DLD1 (cell line): ENCODE results near the gene SEC24A.
"Not testable (repeated sequence)": the region's sequence is repeated elsewhere in the genome, so short reads cannot be mapped to it uniquely, and the experiment has no call there.

Experiments
- in situ Hi-C: cut with HindIII; loops from 2 replicates; pipeline ENCODE4 v1.10.0; 2017; ENCODE audit warnings: low sequenced_read_pairs

SEC24A gene

DNA sequence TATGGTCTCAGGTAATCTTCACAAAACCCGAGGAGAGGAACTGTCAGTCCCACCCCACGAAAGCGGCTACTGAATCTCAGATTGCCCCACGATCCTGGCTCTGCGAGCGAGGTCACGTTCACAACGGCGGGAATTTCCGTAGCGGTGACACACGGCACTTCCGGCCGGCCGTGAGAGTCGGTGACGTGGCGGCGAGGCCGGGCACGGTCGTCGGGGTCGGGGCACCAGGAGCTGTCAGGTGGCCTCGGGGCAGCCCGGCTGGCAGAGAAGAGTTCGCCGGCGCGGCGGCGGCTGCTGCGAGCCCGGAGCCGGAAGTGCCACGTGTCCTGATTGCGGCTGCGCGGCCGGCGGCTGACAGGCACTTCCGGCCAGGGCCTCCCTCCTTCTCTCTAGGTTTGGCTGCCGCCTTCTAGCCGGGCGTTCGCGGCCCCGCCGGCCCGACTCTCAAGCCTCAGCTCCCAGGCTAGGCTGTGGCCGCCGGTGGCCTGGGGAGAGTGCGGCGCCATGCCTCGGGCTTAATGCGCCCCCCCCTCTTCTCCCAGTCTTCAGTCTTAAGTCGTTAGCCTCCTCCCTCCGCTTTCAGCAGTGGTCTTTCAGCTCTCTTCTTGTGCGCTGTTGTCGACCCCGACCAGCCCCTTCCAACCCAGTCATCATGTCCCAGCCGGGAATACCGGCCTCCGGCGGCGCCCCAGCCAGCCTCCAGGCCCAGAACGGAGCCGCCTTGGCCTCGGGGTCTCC is at the start of gene SEC24A:
SEC24A (plus strand) TSS at position 361 of the 738 bp plus-strand sequence; CDS start at position 653, 292 bp downstream.
- in situ Hi-C loops: no loop called here

DNA sequence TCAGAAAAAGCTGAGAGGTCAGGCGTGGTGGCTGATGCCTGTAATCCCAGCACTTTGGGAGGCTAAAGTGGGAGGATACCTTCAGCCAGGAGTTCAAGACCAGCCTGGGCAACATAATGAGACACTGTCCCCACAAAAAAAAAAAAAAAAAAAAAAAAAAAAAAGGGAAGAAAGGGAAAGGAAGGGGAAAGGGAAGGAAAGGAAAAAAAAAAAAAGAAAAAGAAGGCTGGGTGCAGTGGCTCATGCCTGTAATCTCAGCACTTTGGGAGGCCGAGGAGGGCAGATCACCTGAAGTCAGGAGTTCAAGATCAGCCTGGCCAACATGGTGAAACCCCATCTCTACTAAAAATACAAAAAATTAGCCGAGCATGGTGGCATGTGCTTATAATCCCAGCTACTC is 48.8 kb upstream of the SEC24A start:
- in situ Hi-C loops: not testable (repeated sequence)

DNA sequence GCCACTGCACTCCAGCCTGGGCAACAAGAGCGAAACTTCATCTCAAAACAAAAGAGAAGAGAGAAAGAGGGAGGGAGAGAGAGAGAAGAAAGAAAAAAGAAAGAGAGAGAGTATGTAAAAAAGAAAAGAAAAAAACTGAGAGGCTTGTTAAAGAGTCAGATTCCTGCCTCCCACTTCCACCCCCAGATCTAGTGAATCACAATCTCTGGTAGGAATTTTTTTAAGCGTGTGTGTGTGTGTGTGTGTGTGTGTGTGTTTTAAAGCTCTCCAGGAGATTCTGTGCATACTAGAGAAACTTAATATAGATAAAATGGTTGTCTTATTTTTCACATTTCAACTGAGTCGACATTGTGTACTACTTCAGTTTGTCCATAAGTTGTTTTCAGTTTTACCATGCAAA is 48.0 kb upstream of the SEC24A start:
- in situ Hi-C loops: no loop called here

DNA sequence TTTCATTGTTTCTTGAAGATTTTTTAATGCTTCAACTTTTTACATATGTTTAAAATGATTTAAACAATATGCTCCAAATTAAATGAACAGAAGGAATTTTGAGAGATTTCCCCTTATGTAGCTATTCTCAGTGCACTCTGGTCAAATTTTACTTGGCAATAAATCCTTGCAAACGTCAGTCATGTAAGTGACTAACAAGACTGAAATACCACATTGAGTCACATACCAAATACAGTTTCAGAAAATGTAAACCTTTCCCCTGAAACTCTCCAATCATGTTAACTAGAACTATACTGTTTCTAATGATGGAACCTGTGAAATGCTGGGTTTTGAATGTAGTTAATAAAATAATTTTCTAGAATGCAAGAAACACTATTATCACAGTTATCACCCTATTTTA is 45.5 kb upstream of the SEC24A start:
- in situ Hi-C loops: no loop called here

DNA sequence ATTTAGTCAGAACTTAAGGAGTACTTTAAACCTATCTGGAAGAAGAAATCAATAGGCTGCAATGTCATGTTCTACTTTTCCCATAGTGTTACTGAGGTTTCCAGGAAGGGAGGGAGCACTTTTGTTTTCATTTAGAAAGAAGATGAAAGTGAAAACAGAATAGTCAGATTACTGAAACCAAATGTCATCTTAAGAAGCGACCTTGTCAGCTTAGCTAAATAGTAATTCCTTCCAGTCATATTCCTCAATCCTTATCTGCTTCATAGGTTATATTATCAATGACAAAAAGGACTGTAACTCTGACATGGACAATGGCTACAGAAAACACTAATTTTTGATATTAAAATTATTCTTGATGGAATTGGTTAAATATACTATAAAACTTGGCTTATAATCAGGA is 43.7 kb upstream of the SEC24A start:
- in situ Hi-C loops: no loop called here

DNA sequence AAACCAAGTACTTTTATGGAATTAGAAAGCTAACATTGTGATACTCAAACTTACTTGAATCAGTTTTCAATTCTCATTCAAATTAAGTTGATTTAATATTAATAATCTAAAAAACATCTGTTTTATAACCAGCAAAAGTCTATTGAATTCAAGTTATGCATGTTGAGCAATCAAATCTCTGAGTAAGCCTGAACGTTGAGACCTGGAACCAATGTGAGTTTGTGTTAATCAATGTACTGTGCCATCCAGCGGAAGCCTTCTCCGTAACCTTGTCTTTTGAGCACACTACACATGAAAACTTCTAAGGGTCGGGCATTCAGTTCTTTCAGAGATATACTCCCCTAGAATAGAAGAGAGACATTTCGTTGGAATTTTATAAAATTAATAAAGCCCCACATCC is 41.9 kb upstream of the SEC24A start:
- in situ Hi-C loops: no loop called here

DNA sequence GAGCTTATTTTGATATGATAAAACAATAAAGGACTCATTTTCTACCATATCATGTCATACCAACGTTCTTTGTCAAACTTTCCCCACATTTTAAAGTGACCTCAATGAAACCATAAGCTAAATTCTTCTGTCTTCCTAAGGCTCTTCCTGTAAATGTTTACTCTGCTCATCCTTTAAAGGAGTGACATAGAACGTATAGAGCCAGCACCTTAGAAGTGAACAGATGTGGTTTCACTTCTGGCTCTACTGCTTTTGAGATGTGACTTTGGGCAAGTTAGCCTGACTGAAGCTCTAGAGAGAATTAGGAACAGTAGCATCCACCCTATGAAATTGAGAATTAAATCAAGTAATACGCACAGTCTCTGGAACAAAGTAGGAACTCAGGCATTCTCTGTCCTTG is 40.0 kb upstream of the SEC24A start:
- in situ Hi-C loops: no loop called here

DNA sequence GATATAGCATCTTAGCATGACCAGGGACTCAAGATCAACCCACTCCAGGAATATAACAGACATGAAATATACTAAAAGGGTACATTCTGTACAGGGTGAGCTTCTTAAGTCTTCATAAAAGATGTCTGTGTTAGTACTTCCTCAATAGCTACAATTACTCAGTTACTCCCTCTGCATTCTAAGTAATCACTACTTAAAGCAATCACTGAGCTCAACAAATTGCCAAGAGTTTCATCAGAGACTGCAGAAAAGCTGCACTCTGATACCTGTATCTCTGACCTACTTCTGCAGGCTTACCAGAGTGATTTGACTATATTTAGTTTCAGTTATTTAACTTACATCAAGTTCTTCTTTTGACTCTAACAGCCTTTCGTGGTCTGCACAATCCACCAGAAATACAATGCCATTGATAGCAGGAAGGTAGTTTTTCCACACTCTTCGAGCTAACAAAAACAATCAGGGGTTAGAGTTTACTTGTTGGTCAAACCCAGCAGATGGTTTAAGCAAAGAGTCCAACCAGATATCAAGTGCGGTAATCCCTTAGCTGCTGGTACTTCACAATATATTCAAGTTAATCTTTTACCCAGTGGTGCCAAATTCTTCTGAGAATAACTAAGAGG is 39.2 kb upstream of the SEC24A start:
- in situ Hi-C loops: no loop called here

DNA sequence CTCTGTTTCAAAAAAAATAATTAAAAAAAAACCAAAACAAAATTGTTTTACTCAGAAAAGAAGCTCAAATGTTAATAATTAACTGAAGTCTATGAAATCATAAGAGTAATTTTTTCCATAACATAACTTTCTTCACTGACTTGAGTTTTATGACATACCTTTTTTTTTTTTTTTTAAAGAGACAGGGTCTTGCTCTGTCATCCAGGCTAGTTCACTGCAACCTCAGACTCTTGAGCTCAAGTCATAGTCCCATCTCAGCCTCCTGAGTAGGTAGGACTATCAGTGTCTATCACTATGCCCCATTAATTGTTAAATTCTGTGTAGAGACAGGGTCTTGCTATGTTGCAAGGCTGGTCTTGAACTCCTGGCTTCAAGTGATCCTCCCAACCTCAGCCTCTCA is 37.9 kb upstream of the SEC24A start:
- in situ Hi-C loops: no loop called here

DNA sequence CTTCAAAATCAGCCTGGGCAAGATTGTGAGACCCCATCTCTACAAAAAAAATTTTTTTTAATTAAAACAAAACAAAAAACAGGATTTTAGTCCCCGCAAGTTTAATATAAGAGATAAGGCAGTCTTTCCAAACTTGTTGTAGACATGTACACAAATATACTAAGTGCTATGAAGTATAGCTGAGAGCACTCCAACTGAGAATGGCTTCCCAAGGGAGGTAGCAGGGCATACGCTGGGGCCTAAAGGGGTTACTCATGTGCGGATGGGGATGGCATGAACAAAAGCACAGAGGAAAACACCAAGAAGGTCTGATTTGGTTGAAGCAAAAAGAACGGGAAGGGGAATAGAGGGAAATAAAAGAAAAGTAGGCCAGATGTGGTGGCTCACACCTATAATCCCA is 37.1 kb upstream of the SEC24A start:
- in situ Hi-C loops: no loop called here

DNA sequence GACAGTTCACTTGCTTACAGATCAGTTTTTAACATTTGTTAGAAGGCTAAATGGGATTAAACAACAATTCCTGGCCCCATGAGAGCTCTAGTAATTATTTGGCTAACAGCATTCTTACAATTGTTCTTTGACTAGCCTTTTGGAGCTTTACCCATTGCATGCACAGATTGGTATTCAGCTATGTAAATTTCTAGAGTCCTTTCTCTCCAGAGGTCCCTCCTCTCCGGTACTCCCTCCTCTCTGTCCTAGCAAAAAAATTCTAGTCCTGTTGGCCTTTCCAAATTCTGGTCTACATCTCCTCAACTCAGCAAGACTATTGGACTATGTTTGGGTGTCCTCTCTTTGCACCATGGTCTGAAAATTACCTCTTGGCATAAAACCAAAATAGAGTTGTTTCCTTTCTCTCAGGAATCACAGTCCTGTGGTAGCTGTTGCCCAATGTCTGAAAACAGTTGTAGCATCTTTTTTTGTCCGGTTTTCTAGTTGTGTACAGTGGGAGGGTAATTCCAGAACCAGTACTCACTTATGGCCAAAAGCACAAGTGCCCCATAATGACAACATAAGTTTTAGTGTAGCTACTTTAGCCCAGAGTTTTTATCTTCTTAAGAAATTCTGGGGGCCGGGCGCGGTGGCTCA is 34.0 kb upstream of the SEC24A start:
- in situ Hi-C loops: no loop called here

DNA sequence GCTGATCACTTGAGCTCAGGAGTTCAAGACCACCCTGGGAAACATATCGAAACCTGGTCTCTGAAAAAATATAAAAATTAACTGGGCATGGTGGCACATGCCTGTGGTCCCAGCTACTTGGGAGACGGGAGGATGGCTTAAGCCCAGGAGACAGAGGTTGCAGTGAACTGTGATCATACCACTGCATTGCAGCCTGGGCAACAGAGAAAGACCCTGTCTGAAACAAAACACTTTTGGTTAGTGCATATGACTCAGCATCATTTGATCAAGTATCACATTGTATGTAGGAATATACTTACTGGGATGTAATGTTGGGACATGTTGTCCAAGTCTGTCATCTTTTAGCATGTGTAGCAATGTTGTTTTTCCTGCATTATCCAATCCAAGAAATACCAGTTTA is 28.0 kb upstream of the SEC24A start:
- in situ Hi-C loops: no loop called here

DNA sequence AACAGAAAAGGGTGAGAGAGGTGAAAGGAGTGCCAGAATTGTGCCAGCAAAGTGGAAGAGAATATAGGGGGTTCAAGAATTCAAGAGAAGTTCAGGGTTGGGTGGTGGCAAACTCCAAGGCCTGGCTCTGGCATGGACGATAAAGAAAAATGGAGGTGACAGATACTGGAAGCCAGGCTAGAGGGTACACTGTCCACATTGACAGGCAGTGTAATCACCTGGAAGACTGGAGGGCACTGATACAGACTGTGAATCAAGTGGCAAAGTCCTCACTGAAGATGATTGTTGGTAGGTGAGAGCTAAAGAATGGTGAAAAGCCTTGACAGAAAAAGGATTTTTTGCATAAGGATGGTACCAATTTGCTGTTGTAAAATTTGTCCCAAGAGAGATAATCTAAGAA is 23.0 kb upstream of the SEC24A start:
- in situ Hi-C loops: no loop called here

DNA sequence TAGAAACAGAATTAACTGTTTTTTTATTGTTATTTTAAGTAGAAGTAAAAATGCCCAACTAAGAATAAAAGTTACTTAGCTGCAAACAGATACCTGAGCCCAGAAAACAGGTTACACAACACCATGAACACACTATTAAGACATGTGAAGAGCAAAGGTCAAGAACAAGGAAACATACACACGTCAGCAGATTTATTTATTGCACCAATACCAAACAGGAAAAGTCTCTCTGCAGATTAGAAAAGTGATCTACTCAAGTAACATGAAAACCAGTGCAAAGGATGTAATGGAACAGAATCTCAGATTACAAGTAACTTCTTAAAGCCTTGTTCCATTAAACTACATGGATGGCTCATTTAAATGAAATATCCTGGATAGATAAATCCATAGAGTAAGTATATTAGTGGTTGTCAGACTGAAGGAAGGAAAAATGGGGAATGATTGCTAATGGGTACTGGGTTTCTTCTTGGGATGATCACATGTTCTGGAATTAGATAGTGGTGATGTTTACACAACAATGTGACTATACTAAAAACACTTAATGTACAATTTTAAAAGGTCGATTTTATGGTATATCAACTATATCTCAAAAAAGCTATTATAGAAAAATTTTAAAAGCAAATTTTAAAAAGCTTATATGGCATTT is 22.1 kb upstream of the SEC24A start:
- in situ Hi-C loops: no loop called here

DNA sequence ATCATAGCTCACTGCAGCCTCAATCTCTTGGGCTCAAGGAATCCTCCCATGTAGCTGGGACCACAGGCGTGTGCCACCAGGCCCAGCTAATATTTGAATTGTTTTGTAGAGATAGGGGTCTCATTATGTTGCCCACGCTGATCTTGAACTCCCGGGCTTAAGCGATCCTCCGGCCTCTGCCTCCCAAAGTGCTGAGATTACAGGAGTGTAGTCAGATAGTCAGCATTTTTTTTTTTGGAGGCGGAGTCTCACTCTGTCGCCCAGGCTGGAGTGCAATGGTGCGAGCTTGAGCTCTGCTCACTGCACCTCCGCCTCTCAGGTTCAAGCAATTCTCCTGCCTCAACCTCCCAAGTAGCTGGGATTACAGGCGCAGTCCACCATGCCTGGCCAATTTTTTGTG is 14.4 kb upstream of the SEC24A start:
- in situ Hi-C loops: no loop called here

DNA sequence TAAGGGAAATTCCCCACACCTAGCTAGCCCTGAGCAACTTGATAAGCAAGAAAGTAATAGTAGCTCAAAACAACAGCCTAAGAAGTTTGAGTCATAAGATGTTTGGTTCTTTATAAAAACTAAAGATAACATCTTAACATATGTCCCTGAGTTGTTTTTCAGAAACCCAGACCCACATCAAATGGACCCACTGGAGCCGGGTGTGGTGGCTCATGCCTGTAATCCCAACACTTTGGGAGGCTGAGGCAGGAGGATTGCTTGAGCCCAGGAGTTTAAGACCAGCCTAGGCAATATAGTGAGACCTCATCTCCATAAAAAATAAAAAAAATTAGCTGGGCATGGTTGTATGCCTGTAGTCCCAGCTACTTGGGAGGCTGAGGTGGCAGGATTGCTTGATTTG is 13.2 kb upstream of the SEC24A start:
- in situ Hi-C loops: not testable (repeated sequence)

DNA sequence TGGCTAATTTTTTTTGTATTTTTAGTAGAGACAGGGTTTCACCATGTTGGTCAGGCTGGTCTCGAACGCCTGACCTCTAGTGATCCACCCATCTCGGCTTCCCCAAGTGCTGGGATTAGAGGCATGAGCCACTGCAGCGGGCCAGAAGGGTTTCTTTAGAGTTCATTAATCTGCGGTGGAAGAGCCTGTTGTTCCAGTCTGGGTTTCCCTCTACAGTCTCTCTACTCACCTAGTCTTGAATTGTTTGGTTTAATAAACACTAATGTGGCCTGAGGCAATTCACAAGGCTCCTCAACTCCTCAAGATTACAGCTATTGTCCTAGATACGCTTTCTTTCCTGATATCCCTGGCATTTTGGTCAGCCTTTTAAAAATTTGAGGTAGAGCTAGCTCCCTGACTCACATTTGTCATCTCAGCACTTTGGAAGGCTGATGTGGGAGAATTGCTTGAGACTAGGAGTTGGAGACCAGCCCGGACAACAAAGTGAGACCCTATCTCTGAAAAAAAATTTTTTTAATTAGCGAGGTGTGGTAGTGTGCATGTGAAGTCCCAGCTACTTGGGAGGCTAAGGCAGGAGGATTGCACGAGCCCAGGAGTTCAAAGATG is 11.4 kb upstream of the SEC24A start:
- in situ Hi-C loops: no loop called here

DNA sequence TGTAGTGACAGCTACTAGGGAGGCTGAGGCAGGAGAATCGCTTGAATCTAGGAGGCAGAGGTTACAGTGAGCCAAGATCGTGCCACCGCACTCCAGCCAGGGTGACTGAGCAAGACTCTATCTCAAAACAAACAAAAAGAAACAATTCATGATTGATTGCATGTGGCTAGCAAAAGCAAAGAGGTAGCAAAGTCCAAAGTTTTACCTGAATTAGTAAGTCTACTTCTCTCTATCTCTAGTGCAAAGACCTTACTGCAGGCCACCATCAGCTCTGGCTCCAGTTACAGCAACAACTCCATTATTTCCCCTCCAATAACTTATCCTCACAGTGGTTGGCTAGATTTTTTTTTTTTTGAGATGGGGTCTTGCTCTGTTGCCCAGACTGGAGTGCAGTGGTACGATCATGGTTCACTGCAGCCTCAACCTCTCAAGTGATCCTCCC is 9.8 kb upstream of the SEC24A start:
- in situ Hi-C loops: no loop called here

DNA sequence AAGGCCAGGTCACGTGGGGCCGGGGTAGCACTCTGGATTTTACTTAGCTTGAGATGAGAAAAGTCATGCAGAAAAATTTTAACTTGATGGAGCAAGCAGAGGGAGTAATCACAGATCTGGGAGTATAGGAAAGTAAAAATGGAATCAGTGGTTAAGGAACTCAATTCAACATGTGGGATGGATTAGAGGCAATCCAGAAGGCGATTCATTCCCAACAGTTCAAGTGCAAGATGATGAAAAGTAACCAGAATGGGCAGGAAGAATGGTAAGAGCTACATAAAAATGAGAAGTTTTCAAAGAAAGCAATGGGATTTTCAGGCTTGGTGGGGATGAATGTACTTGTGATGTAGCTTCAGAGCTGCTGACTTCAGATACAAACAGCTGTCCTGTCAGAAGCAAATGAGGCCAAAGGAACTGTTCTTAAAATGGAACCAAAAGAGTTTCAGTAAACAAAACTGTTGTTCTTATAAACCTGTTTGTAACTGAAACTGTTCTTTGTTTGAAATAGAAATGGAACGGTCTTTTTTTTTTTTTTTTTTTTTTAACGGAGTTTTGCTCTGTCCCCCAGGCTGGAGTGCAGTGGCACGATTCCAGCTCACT is 5.6 kb upstream of the SEC24A start:
- in situ Hi-C loops: no loop called here

DNA sequence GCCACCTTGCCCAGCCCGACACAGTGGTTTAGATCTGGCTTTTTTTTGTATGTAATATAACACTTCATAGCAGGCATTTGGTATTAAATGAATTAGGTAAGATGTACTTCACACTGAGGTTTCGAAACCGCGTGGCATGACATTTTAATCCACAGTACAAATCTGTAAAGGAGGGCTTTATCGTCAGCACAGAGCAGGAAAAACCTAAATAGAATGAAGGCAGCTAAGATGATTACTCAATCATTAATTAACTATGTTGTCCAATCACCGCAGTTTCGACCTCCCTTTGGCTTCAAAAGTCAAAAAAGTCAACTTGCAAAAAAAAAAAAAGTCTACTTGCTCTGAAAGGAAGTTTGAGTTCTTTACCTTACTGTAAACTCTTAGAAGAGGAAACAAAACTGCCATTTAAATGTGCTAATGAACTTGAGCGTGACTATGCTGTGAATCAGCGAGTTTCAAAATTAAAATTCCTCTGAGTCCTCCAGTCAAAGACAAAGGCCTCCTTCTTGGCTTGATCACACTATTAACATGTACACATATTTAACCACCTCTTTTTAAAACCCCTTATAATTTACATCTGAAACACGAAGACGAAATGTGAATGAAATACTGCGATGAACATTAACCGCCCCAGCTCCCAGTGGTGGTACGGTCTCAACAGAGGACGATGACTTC is 698 bp upstream of the SEC24A start:
- in situ Hi-C loops: no loop called here
